ENCODE measurements around the gene MAP2.
"Not testable (repeated sequence)": the region's sequence is repeated elsewhere in the genome, so short reads cannot be mapped to it uniquely, and the experiment has no call there.

Gene MAP2

DNA sequence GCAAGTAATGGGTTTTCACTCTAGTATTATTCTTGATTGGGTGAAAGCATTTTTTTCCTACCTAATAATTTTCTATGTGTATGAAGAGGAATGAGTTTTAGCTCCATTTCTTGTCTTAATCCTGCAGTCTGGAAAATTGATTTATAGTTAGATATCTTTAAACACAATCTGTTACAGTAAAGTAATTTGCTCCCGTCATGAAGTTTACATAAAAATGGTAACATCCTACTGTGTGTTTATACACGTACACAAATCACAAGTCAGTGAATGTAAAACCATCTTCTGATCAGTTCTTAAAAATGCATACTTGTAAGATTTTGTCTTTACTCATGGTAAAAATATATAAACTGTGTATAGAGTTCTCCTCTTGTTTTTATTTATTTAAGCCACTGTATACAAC is 51.1 kb downstream of the MAP2 start:
- Mint-ChIP-seq H3K4me1 (ENCODE audit: low read depth) (no peaks in the 10 kb centered on the region), H3K27ac (no peak overlapping the region), H3K9me3 (no peaks in the 10 kb centered on the region), H3K27me3 (ENCODE audit: low read depth) (no peaks in the 10 kb centered on the region), H3K36me3 (ENCODE audit: low read depth) (no peaks in the 10 kb centered on the region), H3K4me3 (no peak overlapping the region)

DNA sequence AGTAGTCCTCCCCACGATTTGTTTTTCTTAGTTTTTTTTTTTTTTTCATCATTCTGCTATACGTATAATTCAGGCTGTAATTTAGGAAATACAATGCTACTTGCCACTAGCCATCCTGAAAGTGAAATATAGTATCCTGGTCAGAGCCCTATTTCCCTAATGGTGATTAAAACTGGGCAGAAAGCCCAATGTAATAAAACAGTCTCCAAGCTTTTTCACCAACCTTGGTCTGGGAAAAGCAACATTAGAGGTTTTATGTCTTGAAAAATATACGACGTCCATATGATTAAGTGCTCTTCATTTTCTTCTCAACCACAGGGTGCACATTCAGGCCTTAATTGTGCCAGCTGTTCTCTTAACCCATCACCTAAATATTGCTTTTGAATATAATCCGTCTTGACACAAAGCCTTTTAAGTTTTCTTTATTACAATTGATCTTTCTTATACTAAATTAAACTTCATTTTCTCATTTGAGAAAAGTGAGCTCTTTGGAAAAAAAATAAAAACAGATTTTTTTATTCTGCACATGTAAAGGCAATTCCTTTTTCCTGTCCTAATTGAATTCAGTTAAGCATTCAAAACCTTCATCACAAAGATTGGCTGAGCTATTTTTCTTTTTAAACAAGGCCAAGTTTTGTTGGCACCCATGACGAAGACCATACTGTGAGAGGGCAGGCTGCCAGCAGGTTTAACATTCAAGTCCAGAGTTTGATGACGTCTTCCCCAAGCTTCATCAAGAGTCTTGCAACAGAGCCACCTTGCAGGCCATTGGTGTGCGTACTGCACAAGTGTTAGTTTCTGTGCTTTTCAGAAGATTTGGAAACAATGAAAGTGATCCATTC is 52.7 kb downstream of the MAP2 start:
- Mint-ChIP-seq H3K9me3 (no peaks in the 10 kb centered on the region), H3K27ac (no peak overlapping the region), H3K4me3 (no peak overlapping the region), H3K27me3 (ENCODE audit: low read depth) (no peaks in the 10 kb centered on the region), H3K36me3 (ENCODE audit: low read depth) (no peaks in the 10 kb centered on the region), H3K4me1 (ENCODE audit: low read depth) (no peaks in the 10 kb centered on the region)

DNA sequence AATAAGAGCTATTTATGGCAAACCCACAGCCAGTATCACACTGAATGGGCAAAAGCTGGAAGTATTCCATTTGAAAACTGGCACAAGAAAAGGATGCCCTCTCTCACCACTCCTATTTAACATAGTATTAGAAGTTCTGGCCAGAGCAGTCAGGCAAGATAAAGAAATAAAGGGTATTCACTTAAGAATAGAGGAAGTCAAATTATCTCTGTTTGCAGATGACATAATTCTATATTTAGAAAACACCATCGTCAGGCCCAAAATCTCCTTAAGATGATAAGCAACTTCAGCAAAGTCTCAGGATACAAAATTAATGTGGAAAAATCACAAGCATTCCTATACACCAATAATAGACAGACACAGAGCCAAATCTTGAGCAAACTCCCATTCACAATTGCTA is 68.4 kb downstream of the MAP2 start:
- H3K9me3 Mint-ChIP-seq; H3K4me3 Mint-ChIP-seq; H3K27ac Mint-ChIP-seq; H3K4me1 Mint-ChIP-seq (ENCODE audit: low read depth); H3K27me3 Mint-ChIP-seq (ENCODE audit: low read depth); H3K36me3 Mint-ChIP-seq (ENCODE audit: low read depth): not testable (repeated sequence)

DNA sequence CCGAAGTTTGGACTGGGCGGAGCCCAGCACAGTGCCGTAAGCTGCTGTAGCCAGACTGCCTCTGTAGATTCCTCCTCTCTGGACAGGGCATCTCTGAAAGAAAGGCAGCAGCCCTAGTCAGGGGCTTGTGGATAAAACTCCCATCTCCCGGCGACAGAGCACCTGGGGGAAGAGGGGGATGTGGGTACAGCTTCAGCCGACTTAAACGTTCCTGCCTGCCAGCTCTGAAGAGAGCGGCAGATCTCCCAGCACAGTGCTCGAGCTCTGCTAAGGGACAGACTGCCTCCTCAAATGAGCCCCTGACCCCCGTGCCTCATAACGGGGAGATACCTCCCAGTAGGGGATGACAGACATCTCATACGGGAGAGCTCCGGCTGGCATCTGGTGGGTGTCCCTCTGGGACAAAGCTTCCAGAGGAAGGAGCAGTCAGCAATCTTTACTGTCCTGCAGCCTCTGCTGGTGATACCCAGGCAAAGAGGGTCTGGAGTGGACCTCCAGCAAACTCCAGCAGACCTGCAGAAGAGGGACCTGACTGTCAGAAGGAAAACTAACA is 71.3 kb downstream of the MAP2 start:
- H3K9me3 Mint-ChIP-seq; H3K4me1 Mint-ChIP-seq (ENCODE audit: low read depth); H3K27ac Mint-ChIP-seq; H3K36me3 Mint-ChIP-seq (ENCODE audit: low read depth); H3K27me3 Mint-ChIP-seq (ENCODE audit: low read depth); H3K4me3 Mint-ChIP-seq: not testable (repeated sequence)

DNA sequence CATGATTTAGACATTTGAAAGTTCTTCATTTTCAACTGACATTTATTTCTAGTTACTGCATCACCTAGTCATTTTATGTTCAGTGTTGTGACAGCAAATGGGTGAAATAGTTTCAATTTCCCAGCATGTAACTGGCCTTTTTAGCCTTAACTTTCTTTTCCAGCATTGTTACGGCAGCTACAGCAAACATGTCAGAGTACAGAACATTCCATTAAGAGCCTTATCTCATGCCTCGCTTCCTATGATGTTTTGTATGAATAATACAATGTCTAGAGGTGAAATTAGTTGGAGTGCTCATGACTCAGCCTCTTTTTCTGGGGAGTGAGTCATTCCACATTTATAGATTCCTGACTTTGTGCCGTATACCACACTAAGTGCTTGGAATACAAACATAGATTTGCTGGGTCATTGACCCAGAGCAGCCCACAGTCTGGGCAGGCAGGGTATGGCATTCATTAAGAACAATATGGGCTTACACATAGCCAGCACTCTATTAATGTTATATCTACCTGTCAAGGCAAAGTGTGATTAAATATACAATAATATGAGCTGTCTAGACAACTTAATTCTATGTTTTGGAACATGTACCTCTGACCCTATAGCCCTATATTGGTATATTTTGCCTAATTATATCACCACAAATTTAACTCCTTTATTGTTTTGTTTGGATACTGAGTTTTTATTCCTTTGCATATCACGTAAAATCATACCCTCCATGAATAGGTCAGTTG is 72.2 kb downstream of the MAP2 start:
- Mint-ChIP-seq H3K4me1 (ENCODE audit: low read depth) (no peaks in the 10 kb centered on the region), H3K36me3 (ENCODE audit: low read depth) (no peaks in the 10 kb centered on the region), H3K27me3 (ENCODE audit: low read depth) (no peaks in the 10 kb centered on the region), H3K4me3 (no peak overlapping the region), H3K27ac (no peak overlapping the region), H3K9me3 (no peaks in the 10 kb centered on the region)

DNA sequence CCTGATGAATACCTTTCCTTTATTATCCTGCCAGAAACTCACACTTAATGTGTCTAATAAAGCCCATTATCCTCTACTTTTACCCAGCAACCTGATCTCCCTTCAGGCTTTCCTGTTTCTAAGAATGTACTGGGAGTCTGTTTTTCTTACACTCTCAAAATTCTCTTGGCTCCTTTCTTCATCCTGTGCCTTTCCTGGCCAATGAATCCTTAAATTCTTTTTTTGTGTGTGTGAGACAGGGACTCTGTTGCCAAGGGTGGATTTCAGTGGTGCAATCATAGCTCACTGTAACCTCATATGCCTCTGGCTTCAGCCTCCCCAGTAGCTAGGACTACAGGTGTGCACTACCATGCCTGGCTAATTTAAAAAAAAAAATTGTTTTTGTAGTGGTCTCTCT is 72.7 kb downstream of the MAP2 start:
- H3K4me3 Mint-ChIP-seq: no peak overlapping the region
- H3K4me1 Mint-ChIP-seq (ENCODE audit: low read depth): no peaks in the 10 kb centered on the region
- H3K27ac Mint-ChIP-seq: no peak overlapping the region
- H3K9me3 Mint-ChIP-seq: no peaks in the 10 kb centered on the region
- H3K27me3 Mint-ChIP-seq (ENCODE audit: low read depth): no peaks in the 10 kb centered on the region
- no peaks in the 10 kb centered on the region for H3K36me3 Mint-ChIP-seq (ENCODE audit: low read depth)

DNA sequence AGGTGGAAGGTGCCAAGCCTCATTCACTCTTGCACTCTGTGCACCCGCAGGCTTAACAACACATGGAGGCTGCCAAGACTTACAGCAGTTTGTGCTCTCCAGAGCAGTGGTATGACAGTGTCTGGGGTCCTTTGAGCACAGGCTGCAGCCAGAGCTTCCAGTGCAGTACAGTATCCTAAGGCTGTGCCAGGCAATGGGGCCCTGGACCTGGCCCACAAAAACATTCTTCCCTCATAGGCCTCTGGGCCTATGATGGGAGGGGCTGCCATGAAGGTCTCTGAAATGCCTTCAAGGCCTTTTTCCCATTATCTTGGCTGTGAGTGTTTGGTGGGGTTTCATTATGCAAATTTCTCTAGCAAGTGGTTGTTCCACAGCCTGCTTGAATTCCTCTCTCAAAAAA is 74.8 kb downstream of the MAP2 start:
- Mint-ChIP-seq H3K9me3 (no peaks in the 10 kb centered on the region), H3K27ac (no peak overlapping the region), H3K36me3 (ENCODE audit: low read depth) (no peaks in the 10 kb centered on the region), H3K4me3 (no peak overlapping the region), H3K27me3 (ENCODE audit: low read depth) (no peaks in the 10 kb centered on the region), H3K4me1 (ENCODE audit: low read depth) (no peaks in the 10 kb centered on the region)

DNA sequence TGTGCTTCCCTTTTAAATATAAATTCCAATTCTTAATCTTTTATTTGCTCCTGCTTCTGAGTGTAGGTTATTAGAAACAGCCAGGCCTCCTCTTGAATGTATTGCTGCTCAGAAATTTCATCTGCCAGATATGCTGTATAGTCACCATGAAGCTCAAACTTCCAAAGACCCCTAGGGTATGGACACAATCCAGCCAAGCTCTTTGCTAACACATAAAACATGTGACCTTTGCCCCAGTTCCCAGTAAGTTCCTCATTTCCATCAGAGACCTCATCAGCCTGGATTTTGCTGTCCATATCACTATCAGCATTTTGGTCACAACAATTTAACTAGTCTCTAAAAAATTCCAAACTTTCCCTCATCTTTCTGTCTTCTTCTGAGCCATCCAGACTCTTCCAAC is 75.2 kb downstream of the MAP2 start:
- Mint-ChIP-seq H3K36me3 (ENCODE audit: low read depth) (no peaks in the 10 kb centered on the region), H3K4me1 (ENCODE audit: low read depth) (no peaks in the 10 kb centered on the region), H3K27me3 (ENCODE audit: low read depth) (no peaks in the 10 kb centered on the region), H3K4me3 (no peak overlapping the region), H3K27ac (no peak overlapping the region), H3K9me3 (no peaks in the 10 kb centered on the region)

DNA sequence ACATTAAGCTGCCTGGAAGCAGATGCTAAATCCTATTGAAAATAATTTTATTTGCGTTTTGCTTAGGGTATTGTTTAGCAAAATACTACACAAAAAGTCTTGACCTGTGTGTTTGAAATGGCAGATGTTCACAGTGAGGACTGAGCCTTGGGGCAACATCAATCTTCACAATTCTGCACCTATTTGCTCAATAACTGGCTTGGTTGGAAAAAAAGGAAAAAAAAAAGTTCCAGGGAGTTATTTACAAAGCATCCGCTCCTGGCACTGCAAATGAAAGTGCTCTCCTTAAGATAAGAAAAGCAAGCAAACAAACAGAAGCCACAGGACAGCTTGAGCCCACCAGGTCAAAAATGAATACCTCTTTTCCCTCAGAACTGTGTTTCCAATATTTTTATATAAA is 77.7 kb downstream of the MAP2 start:
- Mint-ChIP-seq H3K4me1 (ENCODE audit: low read depth) (no peaks in the 10 kb centered on the region), H3K27ac (no peak overlapping the region), H3K36me3 (ENCODE audit: low read depth) (no peaks in the 10 kb centered on the region), H3K27me3 (ENCODE audit: low read depth) (no peaks in the 10 kb centered on the region), H3K4me3 (no peak overlapping the region), H3K9me3 (no peaks in the 10 kb centered on the region)

DNA sequence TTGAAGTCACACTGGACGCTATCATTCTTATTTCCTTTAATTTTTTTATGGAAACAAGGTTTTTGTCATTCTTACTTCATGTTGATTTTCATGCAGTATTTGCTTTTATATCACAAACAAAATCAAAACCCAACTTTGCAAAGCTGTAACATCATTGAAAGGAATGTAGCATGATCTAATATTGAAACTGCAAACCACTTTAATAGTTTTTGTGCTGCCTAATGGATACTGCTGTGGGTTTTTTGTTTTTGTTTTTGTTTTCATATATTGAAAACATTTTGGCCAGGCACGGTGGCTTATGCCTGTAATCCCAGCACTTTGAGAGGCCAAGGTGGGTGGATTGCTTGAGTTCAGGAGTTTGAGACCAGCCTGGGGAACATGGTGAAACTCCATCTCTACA is 81.6 kb downstream of the MAP2 start:
- Mint-ChIP-seq H3K36me3 (ENCODE audit: low read depth) (no peaks in the 10 kb centered on the region), H3K9me3 (no peaks in the 10 kb centered on the region), H3K27ac (no peak overlapping the region), H3K27me3 (ENCODE audit: low read depth) (no peaks in the 10 kb centered on the region), H3K4me3 (no peak overlapping the region), H3K4me1 (ENCODE audit: low read depth) (no peaks in the 10 kb centered on the region)

DNA sequence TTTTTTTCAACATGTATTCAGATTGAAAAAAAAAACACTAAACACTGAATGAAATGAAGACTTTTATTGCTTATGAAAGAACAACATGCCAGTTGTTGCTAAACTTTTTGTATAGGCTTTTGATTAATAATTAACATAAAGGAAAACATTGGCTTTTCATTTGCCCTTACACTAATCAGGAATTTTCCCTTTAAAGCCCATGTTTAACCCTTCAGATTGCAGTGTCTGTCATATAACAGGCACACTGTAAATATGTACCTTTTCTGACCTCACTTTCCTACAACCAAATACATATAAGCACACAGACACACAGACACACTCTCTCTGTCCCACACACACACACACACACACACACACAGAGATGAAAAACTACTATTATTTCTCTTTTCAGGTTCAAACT is 84.4 kb downstream of the MAP2 start:
- Mint-ChIP-seq H3K9me3 (no peaks in the 10 kb centered on the region), H3K4me3 (no peak overlapping the region), H3K4me1 (ENCODE audit: low read depth) (no peaks in the 10 kb centered on the region), H3K27me3 (ENCODE audit: low read depth) (no peaks in the 10 kb centered on the region), H3K36me3 (ENCODE audit: low read depth) (no peaks in the 10 kb centered on the region), H3K27ac (no peak overlapping the region)

DNA sequence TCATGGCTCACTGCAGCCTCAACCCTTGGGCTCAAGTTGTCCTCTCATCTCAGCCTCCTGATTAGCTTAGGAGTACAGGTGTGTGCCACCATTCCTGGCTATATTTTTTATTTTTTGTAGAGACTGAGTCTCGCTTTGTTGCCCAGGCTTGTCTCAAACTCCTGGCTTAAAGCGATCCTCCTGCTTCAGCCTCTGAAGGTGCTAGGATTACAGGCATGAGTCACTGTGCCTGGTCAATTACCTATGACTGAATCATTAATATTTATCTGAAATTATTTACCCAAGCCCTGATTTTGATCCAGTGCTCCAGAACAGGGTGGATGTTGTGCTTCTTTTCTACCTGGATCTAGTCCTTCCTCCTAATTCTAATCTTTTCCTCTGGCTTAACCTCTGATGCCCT is 87.8 kb downstream of the MAP2 start:
- Mint-ChIP-seq H3K4me1 (ENCODE audit: low read depth) (no peaks in the 10 kb centered on the region), H3K27ac (no peak overlapping the region), H3K4me3 (no peak overlapping the region), H3K9me3 (no peaks in the 10 kb centered on the region), H3K36me3 (ENCODE audit: low read depth) (no peaks in the 10 kb centered on the region), H3K27me3 (ENCODE audit: low read depth) (no peaks in the 10 kb centered on the region)

DNA sequence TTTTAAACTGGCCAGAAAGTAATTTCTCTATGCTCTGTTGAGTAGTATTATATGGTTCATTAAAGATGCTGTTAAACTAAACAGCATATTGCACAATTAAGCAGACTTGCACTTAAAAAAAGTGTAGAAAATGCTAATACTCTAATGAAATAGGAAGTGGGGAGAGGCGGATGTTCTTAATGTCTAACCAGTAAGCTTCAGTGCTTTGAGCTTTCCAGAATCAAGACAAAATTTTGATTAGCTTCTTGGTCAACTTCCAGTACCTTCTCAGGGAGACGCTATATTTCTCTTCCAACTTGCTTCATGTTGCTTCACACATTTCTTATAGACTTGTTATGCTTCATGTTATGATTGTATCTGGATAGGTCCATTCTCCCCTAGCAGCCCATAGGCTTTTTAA is 89.1 kb downstream of the MAP2 start:
- Mint-ChIP-seq H3K4me3 (no peak overlapping the region), H3K36me3 (ENCODE audit: low read depth) (no peaks in the 10 kb centered on the region), H3K4me1 (ENCODE audit: low read depth) (no peaks in the 10 kb centered on the region), H3K27me3 (ENCODE audit: low read depth) (no peaks in the 10 kb centered on the region), H3K9me3 (no peaks in the 10 kb centered on the region), H3K27ac (no peak overlapping the region)

DNA sequence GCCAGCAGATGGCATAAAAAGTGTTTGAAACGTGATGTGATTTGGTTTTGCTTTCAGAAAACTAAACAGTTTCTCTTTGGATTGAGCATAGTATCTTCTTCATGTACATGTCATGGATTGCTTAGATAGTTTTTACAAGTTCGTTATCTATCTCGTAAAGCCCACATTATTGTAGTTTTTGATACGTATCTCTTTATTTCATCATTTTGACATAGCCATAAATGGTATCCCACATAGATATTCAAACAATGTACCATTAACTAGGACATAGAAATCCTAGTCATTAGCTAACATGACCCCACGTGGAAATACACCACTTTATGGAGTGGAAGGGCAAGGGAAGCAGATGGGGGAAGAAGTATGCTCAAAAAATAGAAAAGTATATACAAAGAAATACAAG is 93.6 kb downstream of the MAP2 start:
- Mint-ChIP-seq H3K9me3 (no peaks in the 10 kb centered on the region), H3K4me1 (ENCODE audit: low read depth) (no peaks in the 10 kb centered on the region), H3K27ac (no peak overlapping the region), H3K4me3 (no peak overlapping the region), H3K36me3 (ENCODE audit: low read depth) (no peaks in the 10 kb centered on the region), H3K27me3 (ENCODE audit: low read depth) (no peaks in the 10 kb centered on the region)

DNA sequence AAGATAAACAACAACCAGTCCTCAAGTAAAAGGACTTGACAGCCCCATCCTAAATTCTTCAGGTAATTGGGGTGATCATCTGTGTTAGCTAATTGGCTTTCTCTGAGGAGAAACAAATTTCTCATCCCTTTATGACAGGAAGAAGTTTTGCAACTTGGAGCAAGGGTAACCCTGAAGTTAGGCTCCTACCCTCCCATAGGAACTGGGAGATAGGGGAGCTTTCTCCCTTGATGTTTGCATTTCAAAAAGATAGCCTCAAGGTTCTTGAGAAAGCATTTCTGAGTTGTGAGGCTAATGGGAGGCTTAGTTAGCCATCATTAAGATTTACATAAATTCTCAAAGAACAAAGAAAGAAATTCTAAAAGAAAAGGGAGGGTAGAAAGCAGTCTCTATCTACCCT is 95.4 kb downstream of the MAP2 start:
- no peaks in the 10 kb centered on the region for H3K9me3 Mint-ChIP-seq
- no peak overlapping the region for H3K4me3 Mint-ChIP-seq
- H3K27ac Mint-ChIP-seq: no peak overlapping the region
- no peaks in the 10 kb centered on the region for H3K27me3 Mint-ChIP-seq (ENCODE audit: low read depth)
- no peaks in the 10 kb centered on the region for H3K4me1 Mint-ChIP-seq (ENCODE audit: low read depth)
- H3K36me3 Mint-ChIP-seq (ENCODE audit: low read depth): no peaks in the 10 kb centered on the region
